Lower leg skin (tissue), 3 donors: ENCODE measurements around the gene IL2RA.

Experiments
- POLR2A ChIP-seq, 2 donors: fragments of 450-650 bp; IDR thresholded peaks; one replicate each; pipeline ENCODE4 v1.6.1; 2016 to 2017; ENCODE audit warnings: antibody characterized with exemption in 2 of 2, mild to moderate bottlenecking in 1 of 2, moderate library complexity in 1 of 2
- TF ChIP-seq, protein P1 (sequence below), 3 donors: fragments of 450-650 bp; IDR thresholded peaks; one replicate each; pipeline ENCODE4 v1.5.1; 2016; ENCODE audit warnings: antibody characterized with exemption in 3 of 3, mild to moderate bottlenecking in 3 of 3, moderate library complexity in 2 of 3

- TF ChIP-seq, protein P1, sequence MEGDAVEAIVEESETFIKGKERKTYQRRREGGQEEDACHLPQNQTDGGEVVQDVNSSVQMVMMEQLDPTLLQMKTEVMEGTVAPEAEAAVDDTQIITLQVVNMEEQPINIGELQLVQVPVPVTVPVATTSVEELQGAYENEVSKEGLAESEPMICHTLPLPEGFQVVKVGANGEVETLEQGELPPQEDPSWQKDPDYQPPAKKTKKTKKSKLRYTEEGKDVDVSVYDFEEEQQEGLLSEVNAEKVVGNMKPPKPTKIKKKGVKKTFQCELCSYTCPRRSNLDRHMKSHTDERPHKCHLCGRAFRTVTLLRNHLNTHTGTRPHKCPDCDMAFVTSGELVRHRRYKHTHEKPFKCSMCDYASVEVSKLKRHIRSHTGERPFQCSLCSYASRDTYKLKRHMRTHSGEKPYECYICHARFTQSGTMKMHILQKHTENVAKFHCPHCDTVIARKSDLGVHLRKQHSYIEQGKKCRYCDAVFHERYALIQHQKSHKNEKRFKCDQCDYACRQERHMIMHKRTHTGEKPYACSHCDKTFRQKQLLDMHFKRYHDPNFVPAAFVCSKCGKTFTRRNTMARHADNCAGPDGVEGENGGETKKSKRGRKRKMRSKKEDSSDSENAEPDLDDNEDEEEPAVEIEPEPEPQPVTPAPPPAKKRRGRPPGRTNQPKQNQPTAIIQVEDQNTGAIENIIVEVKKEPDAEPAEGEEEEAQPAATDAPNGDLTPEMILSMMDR (IDR thresholded peaks at IDR 0.05) = no peak
- no peak for TF ChIP-seq POLR2A (IDR thresholded peaks at IDR 0.05)
Observed at GRCh38 chr10:6058682-6059475, 3.3 kb downstream of the IL2RA start.
